ENCODE measurements around the gene HNRNPC. TPM values are rescaled to one million over a fixed set of nuclear protein-coding genes. Genes with fewer than 3 reads are reported as not detected.
A peak's percentile ranks its signal among the peaks of the same experiment; 100 is the strongest.

HNRNPC gene
- total and polyA plus RNA-seq, 9 of the 15 experiments (the other 6 are each of a cell fraction or from before 2014, with no cell fraction given) = 679 to 1,557 (median 1,191) TPM

- no peak; a peak in 1 of 4 replicates for TF ChIP-seq SRF (CRISPR knock-in tag; IDR thresholded peaks at IDR 0.05)
- no peak for TF ChIP-seq SREBF2 (CRISPR knock-in tag; IDR thresholded peaks at IDR 0.05)
- TF ChIP-seq ATF7 (IDR thresholded peaks at IDR 0.05) = peak; percentile 77
- no peak for TF ChIP-seq TCF7L2 (IDR thresholded peaks at IDR 0.05; ENCODE audit: low read depth, low read length)
- TF ChIP-seq XRCC4 (IDR thresholded peaks at IDR 0.05; ENCODE audit: extremely low read depth, insufficient read depth, insufficient read length) = no peak
- peak; percentile 39; the same call in 1 of the 2 replicates for TF ChIP-seq CGGBP1 (CRISPR knock-in tag; IDR thresholded peaks at IDR 0.05)
These were observed at the start of gene HNRNPC (continued) for GRCh38 chr14:21269252-21270046.

- H3K4me3 ChIP-seq = no peak overlapping the region
- H3K9ac ChIP-seq (ENCODE audit: insufficient read depth in 1 of 2, low read depth in 2 of 2, low read length in 2 of 2) = no peak overlapping the region
- BruUV-seq (replicated peaks) = no TSS peak
- in situ Hi-C loops (cut with MboI) (no loop called here), intact Hi-C loops (cut with micrococcal nuclease) (no loop called here)
- DNase-seq (ENCODE audit: extremely low read depth in 1 of 4, low spot score in 3 of 4) (peak in 1 of 4 experiments; percentile 26), ATAC-seq (peak; percentile 53), FAIRE-seq (no peak)
- WGBS (ENCODE audit: insufficient coverage, low coverage, missing lambda C conversion rate) = 7% methylated on average over 3 of the region's 3 CpGs
- no peaks in the 10 kb centered on the region for H3K27me3 ChIP-seq (ENCODE audit: control insufficient read depth in 2 of 2, insufficient read depth in 2 of 2, low read length in 2 of 2)
- ChIA-PET CTCF (ENCODE audit: low intra/inter-chr PET ratio) (no interaction called here), POLR2A (interaction anchor here (0.6 to 1.3 kb wide), 3 partner anchors 8 to 50 kb away, joined by 3 to 5 read pairs (median 4); no protein-coding TSS in a partner anchor)
- no peaks in the 10 kb centered on the region for H4K20me1 ChIP-seq (replicated peaks; ENCODE audit: control insufficient read depth, insufficient read depth, low read length)
- no peaks in the 10 kb centered on the region for H3K79me2 ChIP-seq (ENCODE audit: control insufficient read depth, insufficient read depth, low read length)
- H3K9me3 ChIP-seq (replicated peaks; ENCODE audit: control insufficient read depth, insufficient read depth, low read depth, low read length) = no peaks in the 10 kb centered on the region
- peaks cover 0 to 13% of the 10 kb centered on the region in 2 experiments; a peak in 3 of 5 replicates for H3K4me1 ChIP-seq (replicated peaks in 1 of 2; ENCODE audit: control insufficient read depth in 2 of 2, insufficient read depth in 2 of 2, low read length in 2 of 2)
- H3K4me2 ChIP-seq (ENCODE audit: insufficient read depth, low read length) = no peak overlapping the region
- peak overlapping the region; percentile 63; the same call in 1 of the 2 replicates for H2AFZ ChIP-seq (ENCODE audit: low read depth, low read length)
- no peaks in the 10 kb centered on the region for H3K36me3 ChIP-seq (ENCODE audit: control insufficient read depth, insufficient read depth, low read length)
- H3K27ac ChIP-seq (ENCODE audit: extremely low read depth, low read depth, low read length) = no peak overlapping the region
- H3K9me1 ChIP-seq (ENCODE audit: control insufficient read depth, insufficient read depth, low read length) = no peaks in the 10 kb centered on the region
- TF ChIP-seq KLF1 (tag; IDR thresholded peaks at IDR 0.05) = no peak
- TF ChIP-seq NUFIP1 (IDR thresholded peaks at IDR 0.05; ENCODE audit: partially characterized antibody) = no peak
- no peak for TF ChIP-seq NR2C1 (IDR thresholded peaks at IDR 0.05)
- TF ChIP-seq NR2C1 (tag; IDR thresholded peaks at IDR 0.05) = no peak
- TF ChIP-seq PATZ1 (CRISPR knock-in tag; IDR thresholded peaks at IDR 0.05; ENCODE audit: borderline replicate concordance) = no peak
- 0 out of 4 replicates have a peak, but pooled peaks of 1 of the 2 experiments have one; percentile 30 for TF ChIP-seq MNT (conservative IDR thresholded peaks at IDR 0.05)
These were observed 48.2 kb upstream of the HNRNPC start for GRCh38 chr14:21317398-21317797.
